GM23338 (cell line): ENCODE data around the gene PTP4A2. TPM values are rescaled to one million over a fixed set of nuclear protein-coding genes. Genes with fewer than 3 reads are reported as not detected.
A peak's percentile ranks its signal among the peaks of the same experiment; 100 is the strongest.

ENCODE experiments used
- ATAC-seq: fragments of 200-7000 bp; cut with Tn5 transposase; 3 replicates; pipeline ENCODE4 v1.9.1; 2020
- DNase-seq: peaks from one replicate; pipeline ENCODE4 v3.0.0-alpha.2; 2015; ENCODE audit warnings: low spot score
- H2AFZ ChIP-seq: fragments of 200-600 bp; sonication (generic); 2 replicates; pipeline ENCODE4 v1.8.0; 2016; ENCODE audit warnings: antibody characterized with exemption, mild to moderate bottlenecking, moderate library complexity
- H3F3A ChIP-seq: fragments of 200-600 bp; sonication (generic); replicated peaks from 2 replicates; pipeline ENCODE4 v1.8.0; 2017; ENCODE audit warnings: antibody characterized with exemption, mixed run types, low read depth
- H3K27ac ChIP-seq: fragments of 200-600 bp; sonication (generic); 2 replicates; pipeline ENCODE4 v1.6.1; 2016; ENCODE audit warnings: low read depth
- H3K27me3 ChIP-seq: fragments of 200-600 bp; sonication (generic); 2 replicates; pipeline ENCODE4 v1.8.0; 2016; ENCODE audit warnings: mild to moderate bottlenecking, mixed run types, moderate library complexity; ENCODE audit not compliant: insufficient read depth
- H3K36me3 ChIP-seq: fragments of 200-600 bp; sonication (generic); 2 replicates; pipeline ENCODE4 v1.8.0; 2016; ENCODE audit warnings: mild to moderate bottlenecking; ENCODE audit not compliant: insufficient read depth
- H3K4me1 ChIP-seq: fragments of 200-600 bp; sonication (generic); 2 replicates; pipeline ENCODE4 v1.8.0; 2016; ENCODE audit warnings: mild to moderate bottlenecking, moderate library complexity; ENCODE audit not compliant: insufficient read depth
- H3K4me2 ChIP-seq: fragments of 200-600 bp; sonication (generic); 2 replicates; pipeline ENCODE4 v1.7.1; 2017; ENCODE audit warnings: mixed run types
- H3K4me3 ChIP-seq: fragments of 200-600 bp; sonication (generic); 2 replicates; pipeline ENCODE4 v1.6.1; 2016; ENCODE audit warnings: mixed run types
- H3K79me2 ChIP-seq: fragments of 200-600 bp; sonication (generic); replicated peaks from 2 replicates; pipeline ENCODE4 v1.8.0; 2017; ENCODE audit warnings: mild to moderate bottlenecking; ENCODE audit not compliant: insufficient read depth
- H3K9me2 ChIP-seq: fragments of 200-600 bp; sonication (generic); 2 replicates; pipeline ENCODE4 v1.8.0; 2017; ENCODE audit not compliant: insufficient read depth
- H4K20me1 ChIP-seq: fragments of 200-600 bp; sonication (generic); replicated peaks from 2 replicates; pipeline ENCODE4 v1.8.0; 2017; ENCODE audit warnings: mild to moderate bottlenecking; ENCODE audit not compliant: insufficient read depth
- H3K27ac Mint-ChIP-seq: 2 replicates; pipeline ENCODE4 v1.8.0; 2020; ENCODE audit warnings: inconsistent platforms, mild to moderate bottlenecking, moderate library complexity, mixed read lengths
- H3K27me3 Mint-ChIP-seq: 3 replicates; pipeline ENCODE4 v1.8.0; 2022; ENCODE audit warnings: low read depth, mild to moderate bottlenecking, moderate library complexity, mixed read lengths, inconsistent platforms; ENCODE audit not compliant: insufficient read depth, poor library complexity
- H3K36me3 Mint-ChIP-seq: 3 replicates; pipeline ENCODE4 v1.8.0; 2021; ENCODE audit warnings: low read depth, mild to moderate bottlenecking, inconsistent platforms, moderate library complexity, mixed read lengths
- H3K4me1 Mint-ChIP-seq: 3 replicates; pipeline ENCODE4 v1.8.0; 2020; ENCODE audit warnings: mild to moderate bottlenecking, inconsistent platforms, mixed read lengths
- H3K4me3 Mint-ChIP-seq: 3 replicates; pipeline ENCODE4 v1.8.0; 2021; ENCODE audit warnings: moderate library complexity, mild to moderate bottlenecking, inconsistent platforms, mixed read lengths
- H3K9me3 Mint-ChIP-seq: 3 replicates; pipeline ENCODE4 v1.8.0; 2020; ENCODE audit warnings: moderate library complexity, mild to moderate bottlenecking, inconsistent platforms, mixed read lengths
- NANOG ChIP-seq: IDR thresholded peaks from 2 replicates; pipeline ENCODE4 v1.6.1; 2016; ENCODE audit warnings: antibody characterized with exemption, borderline replicate concordance
- REST ChIP-seq: IDR thresholded peaks from one replicate; pipeline ENCODE4 v1.6.1; 2018; ENCODE audit warnings: antibody characterized with exemption; ENCODE audit not compliant: unreplicated experiment
- STAT1 ChIP-seq: IDR thresholded peaks from one replicate; pipeline ENCODE4 v1.6.1; 2016; ENCODE audit warnings: antibody characterized with exemption; ENCODE audit not compliant: unreplicated experiment
- ZNF114 ChIP-seq: fragments of 250-450 bp; sonication (Bioruptor Pico); IDR thresholded peaks from 2 replicates; pipeline ENCODE4 v1.5.0; 2020; ENCODE audit warnings: mild to moderate bottlenecking, moderate library complexity
- ZNF331 ChIP-seq: fragments of 250-450 bp; sonication (Bioruptor Pico); IDR thresholded peaks from 2 replicates; pipeline ENCODE4 v1.5.0; 2020; ENCODE audit warnings: low read depth, mild to moderate bottlenecking, moderate library complexity
- ZNF462 ChIP-seq: fragments of 250-450 bp; sonication (Bioruptor Pico); IDR thresholded peaks from 2 replicates; pipeline ENCODE4 v1.5.0; 2020; ENCODE audit warnings: mild to moderate bottlenecking, moderate library complexity
- polyA plus RNA-seq: library from polyadenylated mRNA; unstranded; fragments of >200 nt; fragmentation: Nextera tagmentation; extraction: Ambion mirVana; gene quantifications from 2 replicates; pipeline ENCODE4 v1.2.1, GENCODE V29; 2016
- total RNA-seq: library from RNA; depleted of rRNA; stranded (reverse); fragments of >200 nt; shearing (Covaris generic); gene quantifications from 2 replicates; pipeline ENCODE4 v1.2.3, GENCODE V29; 2014

The PTP4A2 gene
- total and polyA plus RNA-seq, 2 experiments from 2014 or later: 153 to 260 TPM

GRCh38 chr1:31934706-31935629 is 3.2 kb downstream of the PTP4A2 start (continued):
- TF ChIP-seq ZNF114 (CRISPR knock-in tag) (no peak), NANOG (no peak), ZNF462 (CRISPR knock-in tag) (no peak), STAT1 (no peak), ZNF331 (no peak)

GRCh38 chr1:31932491-31933316 is 5.5 kb downstream of the PTP4A2 start:
- Mint-ChIP-seq H3K4me3 (no peak overlapping the region; the same call in 2 of the 3 replicates), H3K27me3 (peaks cover 8% of the 10 kb centered on the region), H3K4me1 (peaks cover 61% of the 10 kb centered on the region), H3K27ac (peak overlapping the region; percentile 71), H3K9me3 (no peaks in the 10 kb centered on the region), H3K36me3 (peaks cover 3% of the 10 kb centered on the region; the same call in 1 of the 3 replicates)
- Histone ChIP-seq H3K27me3 (no peaks in the 10 kb centered on the region), H3K4me2 (peak overlapping the region; percentile 48; the same call in 1 of the 2 replicates), H4K20me1 (peaks cover 68% of the 10 kb centered on the region), H3F3A (no peaks in the 10 kb centered on the region), H3K4me3 (no peak overlapping the region), H3K79me2 (peaks cover 100% of the 10 kb centered on the region), H3K4me1 (peaks cover 55% of the 10 kb centered on the region), H3K9me2 (no peaks in the 10 kb centered on the region), H3K36me3 (no peaks in the 10 kb centered on the region), H2AFZ (no peak overlapping the region), H3K27ac (0 out of 2 replicates have a peak overlapping the region, but pooled peaks have one; percentile 45)
- peak; percentile 17; the same call in 2 of the 3 replicates for ATAC-seq
- DNase-seq: no peak
- TF ChIP-seq NANOG (no peak), REST (no peak)
